ENCODE results near the gene MYOT.

The MYOT gene

DNA sequence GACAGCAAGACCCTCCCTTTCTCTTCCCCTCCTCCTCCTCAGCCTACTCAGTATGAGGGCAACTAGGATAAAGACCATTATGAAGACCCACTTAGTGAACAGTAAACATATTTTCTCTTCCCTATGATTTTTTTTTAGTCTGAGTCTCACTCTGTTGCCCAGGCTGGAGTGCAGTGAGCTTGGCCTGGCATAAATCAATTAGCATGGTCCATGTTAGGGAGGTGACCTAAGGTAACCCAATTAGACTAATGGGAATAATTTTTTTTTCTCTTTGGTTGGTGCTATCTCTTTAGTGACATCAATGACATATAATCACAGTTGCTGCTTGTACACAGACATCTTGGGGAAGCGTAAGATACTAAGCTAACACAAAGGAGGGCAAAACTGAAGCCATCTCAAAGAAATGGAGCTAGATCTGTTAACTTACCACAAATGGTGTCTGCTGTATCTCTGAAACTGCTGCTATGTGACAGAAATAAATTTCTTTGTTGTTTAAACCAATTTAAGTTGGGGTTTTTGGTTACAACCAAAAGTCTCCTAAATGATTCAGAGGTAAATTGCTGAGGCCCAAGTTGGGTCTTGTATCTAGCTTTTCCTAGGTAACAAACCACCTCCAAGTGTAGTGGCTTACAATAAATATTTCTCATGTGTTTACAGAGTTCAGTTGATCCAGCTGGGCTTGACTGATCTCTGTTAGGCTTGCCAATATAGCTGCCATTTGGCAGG is 34.9 kb downstream of the MYOT start:
- DNase-seq = no peak

DNA sequence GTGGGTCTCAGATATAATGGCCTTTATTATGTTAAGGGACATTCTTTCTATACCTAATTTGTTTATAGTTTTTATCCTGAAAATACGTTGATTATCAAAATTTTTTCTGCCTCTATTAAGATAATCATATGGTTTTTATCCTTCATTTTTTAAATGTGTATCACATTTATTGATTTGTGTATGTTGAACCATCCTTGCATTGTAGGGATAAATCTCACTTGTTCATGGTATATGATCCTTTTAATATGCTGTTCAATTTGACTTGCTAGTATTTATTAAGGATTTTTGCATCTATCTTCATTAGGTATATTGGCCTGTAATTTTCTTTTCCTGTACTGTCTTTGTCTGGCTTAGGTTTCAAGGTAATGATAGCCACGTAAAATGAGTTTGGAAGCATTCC is 47.1 kb downstream of the MYOT start:
- DNase-seq = no peak

DNA sequence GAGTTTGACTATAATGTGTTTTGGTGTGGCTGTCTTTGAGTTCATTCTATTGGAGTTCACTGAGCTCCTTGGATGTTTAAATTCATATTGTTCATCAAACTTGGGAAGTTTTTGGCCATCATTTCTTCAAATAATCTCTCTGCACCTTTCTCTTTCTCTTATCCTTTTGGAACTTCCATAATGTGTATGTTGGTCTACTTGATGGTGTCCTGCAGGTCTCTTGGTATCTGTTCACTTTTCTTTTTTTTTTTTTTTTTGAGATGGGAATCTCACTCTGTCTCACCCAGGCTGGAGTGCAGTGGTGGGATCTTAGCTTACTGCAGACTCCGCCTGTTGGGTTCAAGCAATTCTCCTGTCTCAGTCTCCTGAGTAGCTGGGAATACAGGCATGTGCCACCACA is 49.3 kb downstream of the MYOT start:
- DNase-seq = no peak

DNA sequence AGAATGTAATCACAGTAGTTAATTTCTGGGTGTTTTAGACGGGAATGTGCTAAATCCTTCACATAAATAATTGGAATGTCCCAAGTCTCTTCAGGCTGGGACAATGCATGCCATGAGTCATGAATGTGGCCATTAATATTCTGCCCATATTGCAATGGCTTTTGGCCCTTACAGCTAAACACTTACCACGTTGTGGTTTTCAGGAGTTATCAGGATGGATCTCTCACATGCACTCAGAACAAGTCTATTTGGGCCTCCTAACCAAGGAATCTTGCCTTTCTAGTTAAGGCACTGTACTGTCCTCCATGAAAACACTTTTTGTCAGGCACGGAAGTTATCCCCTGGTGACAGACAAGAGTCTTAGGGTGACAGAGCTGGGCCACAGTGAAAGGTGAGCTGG is 54.3 kb downstream of the MYOT start:
- DNase-seq = no peak

DNA sequence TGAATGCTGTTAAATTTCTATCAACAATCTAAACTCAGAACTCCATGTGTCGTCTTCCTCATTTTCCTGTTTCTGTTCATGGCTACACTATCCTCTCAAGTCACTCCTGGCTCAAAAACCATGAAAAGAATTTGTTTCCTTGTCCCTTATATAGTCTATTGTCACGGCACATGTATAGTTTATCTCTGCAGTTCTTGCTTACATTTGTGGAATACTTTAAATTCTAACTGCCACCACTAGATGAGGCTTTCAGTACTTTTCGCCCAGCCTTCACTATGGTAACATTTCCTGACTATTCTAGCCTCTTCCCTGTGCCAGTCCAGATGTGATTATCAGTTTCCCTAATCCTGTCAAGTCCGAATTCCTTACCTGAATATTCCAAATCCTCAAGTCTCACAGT is 56.2 kb downstream of the MYOT start:
- DNase-seq = no peak

DNA sequence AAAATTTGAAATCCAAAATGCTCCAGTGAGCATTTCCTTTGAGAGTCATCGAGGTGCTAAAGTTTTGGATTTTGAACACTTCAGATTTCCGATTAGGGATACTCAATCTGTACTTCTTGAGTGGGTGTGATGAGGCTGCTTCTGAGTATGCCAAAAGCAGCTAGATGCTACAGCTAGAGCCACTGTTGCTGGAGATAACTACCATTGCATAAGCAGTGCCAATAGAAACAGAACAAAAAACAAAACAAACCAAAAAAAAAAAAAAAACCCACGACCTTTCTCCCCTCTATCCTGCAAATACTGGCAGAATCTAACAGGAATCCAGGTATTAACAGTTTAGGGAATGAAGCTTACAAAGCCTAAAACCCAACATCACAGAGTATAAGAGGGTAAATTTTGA is 65.1 kb downstream of the MYOT start:
- no peak for DNase-seq

DNA sequence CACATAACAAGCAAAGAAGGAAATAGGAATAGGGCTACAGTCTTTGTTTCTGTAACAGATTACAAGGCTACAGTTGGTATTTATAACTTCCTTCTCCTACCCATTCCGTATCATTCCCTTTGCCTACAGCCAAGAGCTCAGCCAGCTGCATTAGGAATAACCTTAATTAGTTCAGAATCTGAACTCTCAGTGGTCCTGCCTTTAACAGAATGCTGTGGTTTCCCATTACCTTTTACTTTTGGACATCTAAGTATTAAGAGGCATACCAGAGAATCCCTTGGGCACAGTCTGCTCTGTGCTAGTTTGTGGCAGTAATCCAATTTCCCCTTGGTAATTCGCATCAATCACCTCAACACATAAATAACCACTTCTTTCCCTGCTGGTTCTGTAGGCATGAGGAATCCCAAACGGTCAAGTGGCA is 65.8 kb downstream of the MYOT start:
- no peak for DNase-seq

DNA sequence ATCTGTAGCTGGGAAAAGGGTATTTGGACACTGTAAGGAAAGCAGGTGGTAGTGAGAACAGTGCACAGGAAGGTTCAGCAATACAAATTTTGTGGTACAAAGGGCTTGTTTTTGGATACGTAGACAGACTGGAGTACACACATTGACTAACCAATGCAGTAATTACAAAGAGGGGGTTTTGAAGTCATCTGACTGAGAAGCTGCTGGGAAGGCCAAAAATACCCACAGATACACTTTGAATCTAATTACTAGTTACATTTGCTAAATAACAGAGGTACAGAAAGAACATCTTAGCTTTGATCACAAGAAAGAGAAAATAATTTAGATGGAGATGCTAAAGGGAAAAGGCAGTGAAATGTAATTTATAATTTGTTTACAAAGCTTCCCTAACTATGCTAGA is 67.5 kb downstream of the MYOT start:
- no peak for DNase-seq

DNA sequence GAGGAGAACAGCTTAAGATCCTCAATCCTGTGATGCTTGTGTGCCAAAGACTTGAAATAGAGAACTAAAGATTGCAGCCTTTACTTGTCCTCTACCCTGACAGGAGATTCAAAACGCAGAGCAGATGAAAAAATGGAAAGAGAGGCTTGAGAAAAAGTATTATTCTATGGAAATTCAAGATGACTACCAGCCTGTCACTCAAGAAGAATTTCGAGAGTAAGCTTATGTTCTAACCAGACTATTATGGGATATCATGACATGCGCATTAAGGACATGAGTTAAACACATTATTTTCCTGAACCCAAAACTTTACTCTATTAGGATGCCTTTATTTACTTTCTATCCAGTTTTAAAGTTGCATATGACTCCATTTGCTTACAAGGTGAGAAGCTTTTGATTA is 68.0 kb downstream of the MYOT start:
- no peak for DNase-seq
